NCI-H2171 treated with DMSO at 0.1 percent for 48 hours (cell line): Measurements from ENCODE around the gene FBXO34.
"Not testable (repeated sequence)": the region's sequence is repeated elsewhere in the genome, so short reads cannot be mapped to it uniquely, and the experiment has no call there.

Experiments used
- DNase-seq: peaks from one replicate; lab custom pipeline; 2025; lab: John Stamatoyannopoulos, UW

FBXO34 gene

DNA sequence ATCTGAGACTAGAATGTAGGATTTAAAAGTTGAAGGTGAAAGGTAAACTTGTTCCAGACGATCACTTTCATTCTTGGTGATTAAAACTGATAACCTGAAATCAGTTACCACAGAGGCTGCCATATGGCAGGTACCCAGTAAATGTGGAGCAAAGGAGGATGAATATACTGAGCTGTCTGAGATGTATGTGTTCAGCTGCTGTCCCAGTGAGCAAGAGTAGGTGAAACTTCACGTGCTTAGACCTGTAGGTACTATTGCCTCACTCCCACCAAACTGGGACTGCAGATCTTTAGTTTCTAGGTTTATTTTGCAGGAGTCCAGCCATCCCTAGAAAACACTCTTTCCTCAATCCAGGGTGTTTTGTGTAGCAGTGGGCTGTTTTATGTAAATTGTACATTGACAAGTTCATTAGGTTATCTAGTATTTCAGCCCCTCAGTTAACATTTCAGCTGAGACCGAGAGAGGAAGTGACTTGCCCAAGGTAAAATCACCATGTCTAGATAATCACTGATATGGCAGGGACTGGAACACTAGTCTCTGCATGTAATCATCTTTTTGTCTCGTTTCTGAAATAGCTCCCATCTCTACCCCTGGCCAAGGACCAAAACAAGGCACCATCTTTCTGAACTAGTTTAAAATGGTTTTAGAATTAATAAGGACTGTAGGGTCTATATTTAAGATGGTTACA, 77.7 kb downstream of the FBXO34 start:
- DNase-seq: peak; percentile 82

GRCh38 chr14:55349565-55349964, 78.3 kb downstream of the FBXO34 start:
- DNase-seq: no peak

- no peak for DNase-seq
Observed at GRCh38 chr14:55350461-55350860, 79.2 kb downstream of the FBXO34 start.

DNA sequence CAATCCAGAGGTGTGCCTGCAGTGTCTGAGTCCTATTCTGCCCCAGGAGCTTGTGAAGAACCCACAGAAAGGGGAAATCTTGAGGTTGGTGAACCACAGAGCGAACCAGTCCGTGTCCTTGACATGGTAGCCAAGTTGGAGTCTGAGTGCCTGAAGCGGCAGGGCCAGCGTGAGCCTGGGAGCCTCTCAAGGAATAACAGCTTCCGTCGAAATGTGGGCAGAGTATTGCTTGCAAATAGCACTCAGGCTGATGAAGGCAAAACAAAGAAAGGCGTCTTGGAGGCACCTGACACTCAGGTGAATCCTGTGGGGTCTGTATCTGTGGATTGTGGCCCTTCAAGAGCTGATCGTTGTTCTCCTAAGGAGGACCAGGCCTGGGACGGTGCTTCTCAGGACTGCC, 79.9 kb downstream of the FBXO34 start:
- DNase-seq: no peak

GRCh38 chr14:55352201-55352600, 81.0 kb downstream of the FBXO34 start:
- DNase-seq: no peak

- DNase-seq: no peak
Observed at GRCh38 chr14:55353686-55354467, 82.7 kb downstream of the FBXO34 start.

DNA sequence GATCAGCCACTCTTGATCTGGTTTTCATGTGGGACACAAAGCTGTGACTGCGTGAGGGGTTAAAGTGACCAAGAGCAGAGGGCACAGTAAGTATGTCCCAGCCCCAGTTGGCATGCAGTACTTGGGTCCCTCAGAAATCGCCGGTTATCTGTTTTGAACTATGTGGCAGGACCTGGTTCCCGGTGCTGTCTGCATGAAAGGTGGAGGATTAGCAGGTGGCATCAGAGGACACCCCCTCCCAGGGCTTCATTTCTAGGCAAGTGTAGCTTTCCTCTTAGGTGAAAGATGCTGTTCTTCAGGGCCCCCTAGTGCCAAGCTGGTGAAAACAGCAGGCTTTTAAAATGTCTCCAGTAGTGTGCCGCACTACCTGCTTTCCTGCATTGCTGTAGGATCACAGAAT, 83.3 kb downstream of the FBXO34 start:
- DNase-seq: peak; percentile 85

- DNase-seq: no peak
Observed at GRCh38 chr14:55355922-55356321, 84.7 kb downstream of the FBXO34 start.

DNA sequence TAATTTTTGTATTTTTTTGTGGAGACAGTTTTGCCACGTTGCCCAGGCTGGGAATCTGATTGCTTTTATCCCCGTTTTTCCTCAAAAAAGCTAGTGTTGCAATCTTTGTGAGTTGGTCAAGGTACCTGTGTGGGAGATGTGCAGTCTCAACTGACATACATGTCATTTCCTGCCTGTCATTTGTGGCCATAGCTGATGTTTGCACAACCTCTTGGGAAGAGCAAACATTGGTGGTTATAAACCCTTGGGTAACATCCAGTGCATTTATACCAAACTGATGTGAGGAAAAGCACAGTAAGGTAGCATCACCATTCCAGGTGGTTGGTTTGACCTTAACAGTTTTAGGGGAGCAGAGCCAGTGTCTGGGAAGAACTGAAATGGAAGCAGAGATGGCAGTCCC, 85.7 kb downstream of the FBXO34 start:
- DNase-seq: no peak

DNA sequence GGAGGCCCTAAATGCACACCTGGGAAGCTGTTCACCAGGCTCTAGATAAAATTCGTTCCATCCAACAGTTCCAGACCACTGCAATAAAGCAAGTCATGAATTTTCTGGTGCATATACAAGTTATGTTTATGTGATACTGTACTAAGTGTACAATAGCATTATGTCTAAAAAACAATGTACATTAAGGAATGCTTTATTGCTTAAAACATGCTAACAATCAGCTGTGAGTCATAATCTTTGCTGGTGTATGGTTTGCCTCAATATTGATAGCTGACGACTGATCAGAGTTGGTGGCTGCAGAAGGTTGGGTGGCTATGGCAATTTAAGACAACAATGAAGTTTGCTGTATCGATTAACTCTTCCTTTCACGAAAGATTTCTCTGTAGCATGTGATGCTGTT, 88.1 kb downstream of the FBXO34 start:
- no peak for DNase-seq

DNA sequence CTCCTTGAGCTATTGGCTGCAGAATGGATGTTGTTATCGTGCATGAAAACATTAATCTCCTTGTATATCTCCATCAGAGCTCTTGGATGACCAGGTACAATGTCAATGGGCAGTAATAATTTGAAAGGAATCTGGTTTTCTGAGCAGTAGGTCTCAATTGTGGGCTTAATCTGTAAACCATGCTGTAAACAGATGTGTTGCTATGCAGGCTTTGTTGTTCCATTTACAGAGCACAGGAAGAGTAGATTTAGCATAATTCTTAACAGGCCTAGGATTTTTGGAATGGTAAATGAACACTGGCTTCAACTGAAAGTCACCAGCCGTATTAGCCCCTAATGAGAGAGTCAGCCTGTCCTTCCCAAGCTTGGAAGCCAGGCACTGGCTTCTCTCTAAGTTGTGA, 90.0 kb downstream of the FBXO34 start:
- DNase-seq: no peak

GRCh38 chr14:55366271-55366670, 95.0 kb downstream of the FBXO34 start:
- no peak for DNase-seq

DNA sequence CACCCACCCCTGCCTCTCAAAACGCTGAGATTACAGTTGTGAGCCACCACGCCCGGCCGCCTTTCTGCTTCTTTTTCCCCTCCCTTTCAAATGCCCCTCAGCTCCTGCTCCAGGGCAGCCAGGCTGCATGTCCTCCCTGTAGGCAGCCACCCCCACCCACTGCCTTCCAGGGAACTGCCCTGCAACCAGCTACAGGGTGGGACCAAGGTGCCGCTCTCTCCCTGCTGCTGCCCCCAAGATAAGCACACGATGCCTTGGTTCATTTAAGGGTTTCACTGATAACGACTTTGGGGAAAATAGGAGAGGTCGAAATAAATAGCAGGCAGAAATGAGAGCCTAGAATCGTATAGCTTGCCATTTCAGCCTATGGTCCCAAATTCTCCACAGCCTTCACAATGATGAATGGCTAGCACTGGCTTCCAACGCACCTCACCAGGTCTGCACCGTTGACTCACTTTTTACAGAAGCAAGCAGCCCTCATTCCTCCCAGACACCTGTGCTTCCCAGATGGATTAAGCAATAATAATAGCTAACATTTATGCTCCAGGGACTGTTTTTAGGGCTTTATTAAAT, 99.7 kb downstream of the FBXO34 start:
- DNase-seq: no peak

DNA sequence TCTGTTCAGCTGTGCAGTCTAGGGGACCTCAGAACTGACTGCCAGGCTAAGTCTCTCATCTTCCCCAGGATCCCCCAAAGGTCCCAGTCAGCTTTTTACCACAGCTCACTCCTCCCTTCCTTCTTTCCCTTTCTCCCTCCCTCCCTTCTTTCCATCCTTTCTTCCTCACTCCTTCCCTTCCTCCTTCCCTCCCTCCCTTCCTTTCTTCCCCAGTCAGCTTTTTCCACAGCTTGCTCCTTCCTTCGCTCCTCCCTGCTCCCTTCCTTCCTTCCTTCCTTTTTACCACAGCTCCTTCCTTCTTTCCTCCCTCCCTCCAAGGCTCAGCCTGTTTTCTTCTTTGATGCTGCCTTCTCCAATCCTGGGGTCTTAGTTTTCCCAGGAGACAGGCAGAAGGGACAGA, 101.2 kb downstream of the FBXO34 start:
- no peak for DNase-seq

DNA sequence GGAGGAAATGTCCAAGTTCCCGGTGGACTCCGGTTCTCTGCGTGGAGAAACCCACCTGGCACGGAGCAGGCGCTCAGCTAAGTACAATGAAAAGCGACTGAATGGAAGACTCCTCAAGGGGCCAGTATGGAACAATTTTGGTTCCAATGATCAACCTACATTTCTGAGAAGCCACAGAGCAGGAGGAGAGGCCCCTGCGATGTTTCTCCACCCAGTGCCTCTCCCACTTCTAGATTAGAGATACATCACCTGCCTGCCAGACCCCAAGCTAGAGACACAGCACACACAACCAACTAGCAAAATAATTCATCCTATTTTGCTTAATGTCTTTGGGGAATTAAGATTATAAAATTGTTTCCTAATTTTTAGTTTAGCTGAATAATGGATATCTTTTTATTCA, 101.6 kb downstream of the FBXO34 start:
- no peak for DNase-seq

DNA sequence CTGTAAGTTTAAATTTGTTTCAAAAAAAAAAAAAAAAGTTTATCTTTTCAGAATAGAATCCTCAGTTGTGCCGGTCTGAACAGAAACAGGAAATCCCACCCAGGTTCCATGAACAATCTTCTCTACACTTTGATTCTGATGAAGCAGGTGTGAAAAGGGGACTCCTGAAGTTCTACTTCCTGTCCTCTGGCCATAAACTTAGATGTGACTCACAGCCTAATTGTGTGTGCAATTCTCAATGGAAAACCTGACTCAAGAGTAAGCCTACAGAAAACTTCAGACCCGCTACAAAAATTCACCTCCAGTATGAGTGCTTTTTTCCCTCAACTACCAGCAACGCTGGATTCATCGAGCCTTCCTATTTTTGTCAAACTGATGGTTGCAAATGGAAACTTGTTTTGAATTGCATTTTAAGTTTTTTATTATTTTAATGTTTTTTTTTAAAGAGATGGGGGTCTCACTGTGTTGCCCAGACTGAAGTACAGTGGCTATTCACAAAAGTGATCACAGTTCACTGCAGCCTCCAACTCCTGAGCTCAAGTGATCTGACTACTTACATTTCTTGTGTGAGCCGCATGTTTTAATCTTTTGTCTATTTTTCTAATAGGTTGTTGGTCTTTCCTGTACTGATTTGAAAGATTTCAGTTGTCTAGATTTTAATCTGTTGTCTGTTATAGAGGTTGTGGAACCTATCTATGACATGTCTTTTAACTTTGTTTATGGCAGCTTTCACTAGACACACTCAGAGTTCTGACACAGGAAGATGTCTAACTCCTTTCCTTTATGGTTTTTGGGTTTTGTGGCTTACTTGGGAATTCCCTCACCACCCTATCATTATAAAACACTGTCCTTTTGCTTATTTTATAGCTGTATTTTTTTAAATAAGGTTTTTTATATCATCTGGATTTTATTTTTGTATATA, 102.8 kb downstream of the FBXO34 start:
- no peak for DNase-seq

- no peak for DNase-seq
Observed at GRCh38 chr14:55374771-55375170, 103.5 kb downstream of the FBXO34 start.

- no peak for DNase-seq
Observed at GRCh38 chr14:55377236-55377635, 106.0 kb downstream of the FBXO34 start.

DNA sequence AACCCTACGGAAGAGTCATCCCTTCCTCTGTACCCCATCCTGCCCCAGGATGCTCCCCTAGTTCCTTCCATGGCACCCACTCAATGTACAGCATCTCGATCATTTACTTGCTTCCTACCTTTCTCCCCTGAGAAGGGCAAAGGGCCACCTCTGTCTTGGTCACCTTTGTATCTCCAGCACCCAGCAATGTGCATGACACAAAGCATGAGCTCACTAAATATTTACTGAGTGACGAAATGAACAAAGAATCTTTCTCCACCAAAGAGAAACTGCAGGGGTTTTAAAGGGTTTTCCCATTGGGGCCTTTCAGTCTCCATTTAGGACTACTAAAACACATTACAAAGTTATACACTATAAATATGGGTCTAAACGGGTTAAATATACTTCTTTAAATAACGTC, 109.8 kb downstream of the FBXO34 start:
- DNase-seq: no peak

DNA sequence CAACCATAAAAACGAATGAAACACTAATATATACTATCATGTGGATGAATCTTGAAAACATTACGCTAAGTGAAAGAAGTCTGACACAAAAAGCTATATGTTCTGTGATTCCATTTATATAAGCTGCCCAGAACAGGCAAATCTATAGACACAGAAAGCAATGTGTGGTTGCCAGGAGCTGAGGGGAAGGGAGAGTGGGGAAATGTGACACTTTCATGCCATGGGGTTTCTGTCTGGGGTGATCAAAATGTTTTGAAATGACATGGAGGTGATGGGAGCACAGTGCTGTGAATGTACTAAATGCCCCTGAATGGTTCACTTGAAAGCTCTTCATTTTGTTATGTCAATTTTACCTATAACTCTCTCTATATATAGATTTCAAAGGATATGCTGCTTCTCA, 110.3 kb downstream of the FBXO34 start:
- no peak for DNase-seq

- no peak for DNase-seq
Observed at GRCh38 chr14:55382483-55382882, 111.3 kb downstream of the FBXO34 start.

GRCh38 chr14:55383056-55383466, 111.8 kb downstream of the FBXO34 start:
- not testable (repeated sequence) for DNase-seq
